ENCODE measurements around the gene PRDX5. TPM values are rescaled to one million over a fixed set of nuclear protein-coding genes. Genes with fewer than 3 reads are reported as not detected.

The PRDX5 gene
- total and polyA plus RNA-seq, 10 of the 15 experiments (the other 5 are each of a cell fraction or from before 2014, with no cell fraction given): 95.7 to 406 (median 240) TPM

DNA sequence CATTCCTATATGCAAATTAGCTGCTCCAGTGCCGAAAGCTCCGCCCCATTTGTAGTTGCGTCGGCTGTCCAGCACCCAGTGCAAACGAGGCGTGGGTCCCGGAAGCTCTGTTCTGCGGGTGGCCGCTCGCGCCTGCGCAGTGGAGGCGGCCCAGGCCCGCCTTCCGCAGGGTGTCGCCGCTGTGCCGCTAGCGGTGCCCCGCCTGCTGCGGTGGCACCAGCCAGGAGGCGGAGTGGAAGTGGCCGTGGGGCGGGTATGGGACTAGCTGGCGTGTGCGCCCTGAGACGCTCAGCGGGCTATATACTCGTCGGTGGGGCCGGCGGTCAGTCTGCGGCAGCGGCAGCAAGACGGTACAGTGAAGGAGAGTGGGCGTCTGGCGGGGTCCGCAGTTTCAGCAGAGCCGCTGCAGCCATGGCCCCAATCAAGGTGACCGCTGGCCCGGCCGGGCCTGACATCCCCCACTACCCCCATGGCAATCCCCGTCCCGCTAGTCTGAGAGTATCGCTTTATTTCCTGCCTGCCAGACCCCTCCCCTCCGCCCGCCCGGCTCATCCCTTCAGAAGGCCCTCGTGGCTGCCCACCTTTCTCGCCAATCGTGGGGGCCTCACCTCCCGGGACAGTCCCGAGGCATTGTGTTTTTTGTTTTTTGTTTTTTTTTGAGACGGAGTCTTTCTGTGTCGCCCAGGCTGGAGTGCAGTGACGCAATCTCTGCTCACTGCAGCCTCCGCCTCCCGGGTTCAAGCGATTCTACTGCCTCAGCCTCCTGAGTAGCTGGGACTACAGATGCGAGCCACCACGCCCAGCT lies at the start of gene PRDX5 (continued):
- TF ChIP-seq POU2F2 (IDR thresholded peaks at IDR 0.05; ENCODE audit: borderline replicate concordance, low read depth, low read length) (no peak), BCL3 (IDR thresholded peaks at IDR 0.05; ENCODE audit: borderline replicate concordance, insufficient read depth, low read depth, low read length, poor library complexity, severe bottlenecking) (peak; percentile 37), MEF2A (IDR thresholded peaks at IDR 0.05; ENCODE audit: insufficient read depth, low read depth, low read length) (no peak), SMAD1 (IDR thresholded peaks at IDR 0.05; ENCODE audit: low read depth, partially characterized antibody) (peak; percentile 32), CTCF (IDR thresholded peaks at IDR 0.05 in 2 of 3, conservative IDR thresholded peaks at IDR 0.05 in 1 of 3; ENCODE audit: control insufficient read depth in 2 of 3, extremely low read depth in 1 of 3, insufficient read depth in 1 of 3, low read depth in 3 of 3, low read length in 3 of 3) (peak; percentile 41 to 91 (median 41); a peak in 5 of 6 replicates), HDGF (IDR thresholded peaks at IDR 0.05) (peak; percentile 22; the same call in 1 of the 2 replicates), DPF2 (IDR thresholded peaks at IDR 0.05) (peak; percentile 77; the same call in 1 of the 2 replicates), LARP7 (IDR thresholded peaks at IDR 0.05) (peak; percentile 84), JUNB (IDR thresholded peaks at IDR 0.05) (no peak), SMARCA5 (IDR thresholded peaks at IDR 0.05) (peak; percentile 4), MEF2B (IDR thresholded peaks at IDR 0.05; ENCODE audit: partially characterized antibody, poor library complexity, severe bottlenecking) (no peak), CHD1 (IDR thresholded peaks at IDR 0.05; ENCODE audit: low read depth, low read length) (0 out of 2 replicates have a peak, but pooled peaks have one; percentile 19)
- TF ChIP-seq, protein P1, sequence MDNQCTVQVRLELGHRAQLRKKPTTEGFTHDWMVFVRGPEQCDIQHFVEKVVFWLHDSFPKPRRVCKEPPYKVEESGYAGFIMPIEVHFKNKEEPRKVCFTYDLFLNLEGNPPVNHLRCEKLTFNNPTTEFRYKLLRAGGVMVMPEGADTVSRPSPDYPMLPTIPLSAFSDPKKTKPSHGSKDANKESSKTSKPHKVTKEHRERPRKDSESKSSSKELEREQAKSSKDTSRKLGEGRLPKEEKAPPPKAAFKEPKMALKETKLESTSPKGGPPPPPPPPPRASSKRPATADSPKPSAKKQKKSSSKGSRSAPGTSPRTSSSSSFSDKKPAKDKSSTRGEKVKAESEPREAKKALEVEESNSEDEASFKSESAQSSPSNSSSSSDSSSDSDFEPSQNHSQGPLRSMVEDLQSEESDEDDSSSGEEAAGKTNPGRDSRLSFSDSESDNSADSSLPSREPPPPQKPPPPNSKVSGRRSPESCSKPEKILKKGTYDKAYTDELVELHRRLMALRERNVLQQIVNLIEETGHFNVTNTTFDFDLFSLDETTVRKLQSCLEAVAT (IDR thresholded peaks at IDR 0.05): peak; percentile 63

Data from GM12878 (cell line).